Fibroblast of gingiva (primary cell): ENCODE data around the gene FA2H.
"Not testable (repeated sequence)": the region's sequence is repeated elsewhere in the genome, so short reads cannot be mapped to it uniquely, and the experiment has no call there.

Experiments
- DNase-seq: peaks from one replicate; pipeline ENCODE4 v3.0.0-alpha.2; 2011; ENCODE audit warnings: low read depth

Gene FA2H

DNA sequence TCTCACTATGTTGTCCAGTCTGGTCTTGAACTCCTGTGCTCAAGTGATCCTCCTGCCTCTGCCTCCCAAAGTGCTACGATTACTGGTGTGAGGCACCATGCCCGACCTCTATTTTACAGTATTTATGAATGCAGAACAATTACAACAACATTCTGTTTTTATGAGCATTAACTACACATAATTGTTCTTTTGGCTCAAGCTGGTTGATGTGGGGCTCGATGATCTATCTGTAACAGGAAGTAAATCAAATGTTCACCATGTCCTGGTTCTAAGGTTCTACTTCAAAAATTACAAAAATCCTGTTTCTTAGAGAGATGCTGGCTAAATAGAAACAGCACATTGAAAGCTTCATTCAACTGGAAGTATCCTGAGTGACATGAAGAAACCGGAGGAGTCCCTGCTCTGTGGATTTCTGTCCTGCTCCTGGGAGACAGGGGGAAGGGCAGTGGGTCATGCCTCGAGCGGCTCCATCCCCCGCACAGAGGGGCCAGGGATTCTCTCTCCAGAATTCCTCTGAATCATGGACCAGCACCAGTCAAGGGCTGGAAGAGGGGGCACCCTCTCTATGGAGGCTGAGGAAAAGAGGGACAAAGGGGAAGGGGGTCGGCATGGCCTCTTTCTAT is 31.5 kb downstream of the FA2H start:
- no peak for DNase-seq

- DNase-seq: no peak
Measured at GRCh38 chr16:74742051-74742481, 32.6 kb downstream of the FA2H start.

DNA sequence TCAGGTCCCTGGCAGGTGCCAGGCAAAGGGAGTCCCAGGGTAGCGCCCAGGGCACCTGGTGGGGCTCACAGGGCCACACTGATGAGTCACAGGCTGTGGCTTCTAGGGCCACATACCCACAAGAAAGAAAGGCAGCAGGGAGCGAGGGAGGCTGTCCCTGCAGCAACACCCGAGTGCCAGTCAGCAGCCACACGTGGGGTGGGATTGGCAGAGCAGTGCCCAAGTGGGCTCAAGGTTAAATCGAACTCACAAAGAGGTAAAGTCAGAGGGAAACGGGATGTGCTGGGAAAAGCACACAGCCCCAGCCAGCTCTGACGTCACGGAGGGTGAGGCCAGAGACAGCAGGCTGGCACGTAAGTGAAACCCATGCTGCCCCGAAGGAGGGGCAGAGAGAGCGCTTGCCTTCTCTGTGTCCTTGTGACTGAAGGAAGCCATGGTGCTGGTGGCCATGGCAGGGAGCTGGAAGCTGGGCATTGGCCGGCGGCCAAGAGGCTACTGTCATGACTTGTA is 33.8 kb downstream of the FA2H start:
- DNase-seq: peak; percentile 40

DNA sequence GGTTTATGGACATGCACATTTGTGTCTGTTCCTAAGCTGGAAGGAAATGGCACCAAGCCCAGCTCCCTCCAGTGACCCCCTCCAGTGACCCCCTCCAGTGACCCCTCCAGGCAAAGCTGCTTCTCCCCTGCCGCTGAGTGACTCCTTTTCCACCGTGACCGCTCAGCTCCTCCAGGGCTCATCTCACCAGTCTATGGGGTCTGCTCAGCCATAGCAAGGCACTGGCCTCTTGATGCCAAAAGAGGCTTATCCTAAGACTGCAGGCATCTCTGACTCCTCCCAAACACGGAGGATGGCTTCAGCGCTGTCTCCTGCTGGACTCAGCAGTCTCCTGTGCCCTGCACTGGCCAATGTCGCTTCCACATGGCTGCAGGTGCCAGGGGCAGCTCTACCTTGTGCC is 35.3 kb downstream of the FA2H start:
- DNase-seq: no peak

- no peak for DNase-seq
Measured at GRCh38 chr16:74738816-74739215, 35.8 kb downstream of the FA2H start.

GRCh38 chr16:74738113-74738541 is 36.5 kb downstream of the FA2H start:
- DNase-seq: no peak

DNA sequence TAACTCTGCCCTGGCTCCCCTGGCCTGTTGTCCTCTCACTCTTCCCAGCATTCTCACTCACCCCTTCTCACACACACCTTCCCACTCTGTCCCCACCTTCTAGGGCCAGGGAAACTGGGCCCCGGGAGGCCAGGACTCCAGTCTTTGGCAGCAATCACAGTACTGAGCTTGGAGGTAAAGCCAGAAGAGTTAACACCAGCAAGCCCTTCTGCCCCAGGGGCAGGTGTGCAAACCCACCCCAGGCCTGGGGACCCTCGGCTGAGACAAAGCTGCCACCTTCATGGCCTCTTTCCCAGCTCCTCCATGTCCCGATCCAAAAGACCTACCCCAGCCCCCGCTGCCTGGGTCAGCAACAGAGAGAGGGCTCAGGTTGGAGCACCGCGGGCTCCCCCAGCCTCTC is 37.1 kb downstream of the FA2H start:
- no peak for DNase-seq

DNA sequence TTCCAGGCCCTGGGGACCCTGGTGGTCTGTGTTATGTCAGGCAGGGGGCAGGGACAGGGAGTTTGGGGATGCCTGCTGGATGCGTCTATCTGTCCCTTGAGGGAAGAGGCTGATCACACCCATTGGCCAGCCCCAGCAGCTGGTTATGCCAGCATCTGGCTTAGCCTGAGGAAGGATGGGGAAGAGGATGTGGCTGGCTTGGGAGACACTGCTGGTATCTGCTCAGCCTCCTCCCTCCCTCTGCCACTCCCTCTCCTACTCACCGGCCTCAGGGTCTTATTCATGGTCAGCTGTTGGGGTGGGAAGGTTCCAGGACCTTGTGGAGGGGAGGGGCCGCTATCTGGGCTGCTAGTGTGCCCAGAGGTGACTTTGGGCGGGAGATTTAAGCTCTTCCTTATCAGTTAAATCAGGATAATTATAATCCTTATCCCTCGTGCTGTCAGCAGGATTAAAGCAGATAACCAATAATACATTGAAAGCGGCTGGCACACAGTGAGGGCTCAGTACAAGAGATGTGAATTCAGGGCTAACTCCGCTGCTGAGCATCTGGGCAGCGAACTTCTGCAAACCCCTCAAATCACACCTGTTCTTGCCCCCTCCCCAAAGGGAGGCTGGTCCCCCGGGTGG is 38.0 kb downstream of the FA2H start:
- DNase-seq: no peak

DNA sequence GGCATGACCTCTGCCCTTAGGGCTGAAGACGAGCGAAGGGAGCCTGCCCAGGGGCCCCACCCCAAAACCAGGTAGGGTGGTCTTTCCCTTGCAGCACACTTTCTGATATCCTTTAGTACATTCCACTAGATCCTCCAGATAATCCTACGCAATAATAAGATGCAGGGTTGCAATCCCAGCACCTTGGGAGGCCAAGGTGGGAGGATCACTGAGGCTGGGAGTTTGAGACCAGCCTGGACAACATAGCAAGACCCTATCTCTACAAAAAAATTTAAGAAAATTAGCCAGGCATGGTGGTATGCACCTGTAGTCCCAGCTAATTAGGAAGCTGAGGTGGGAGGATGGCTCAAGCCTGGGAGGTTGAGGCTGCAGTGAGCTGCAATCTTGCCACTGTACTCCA is 39.1 kb downstream of the FA2H start:
- no peak for DNase-seq

DNA sequence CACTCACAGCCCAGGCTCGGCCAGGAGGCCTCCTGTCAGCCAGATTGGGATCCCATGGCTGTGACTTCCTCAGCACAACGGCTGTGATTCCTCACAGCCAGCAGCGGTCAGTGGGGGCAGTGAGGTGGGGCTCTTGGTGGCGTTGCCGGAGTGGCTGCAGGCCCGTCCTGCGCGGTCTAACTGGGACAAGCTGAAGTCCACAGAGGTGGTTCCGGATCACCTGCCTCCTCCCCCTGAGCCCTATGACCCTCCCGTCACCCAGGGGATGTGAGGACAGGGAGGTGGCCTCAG is 39.5 kb downstream of the FA2H start:
- DNase-seq: no peak

- no peak for DNase-seq
Measured at GRCh38 chr16:74734361-74735161, 40.1 kb downstream of the FA2H start.

- no peak for DNase-seq
Measured at GRCh38 chr16:74732707-74733350, 41.8 kb downstream of the FA2H start.

GRCh38 chr16:74731853-74732477 is 42.7 kb downstream of the FA2H start:
- no peak for DNase-seq

GRCh38 chr16:74729783-74730683 is 44.6 kb downstream of the FA2H start:
- no peak for DNase-seq

- no peak for DNase-seq
Measured at GRCh38 chr16:74727903-74728302, 46.7 kb downstream of the FA2H start.

GRCh38 chr16:74726716-74727115 is 47.9 kb downstream of the FA2H start:
- no peak for DNase-seq

- no peak for DNase-seq
Measured at GRCh38 chr16:74725651-74726455, 48.8 kb downstream of the FA2H start.

- DNase-seq: peak; percentile 36
Measured at GRCh38 chr16:74724820-74725549, 49.6 kb downstream of the FA2H start.

DNA sequence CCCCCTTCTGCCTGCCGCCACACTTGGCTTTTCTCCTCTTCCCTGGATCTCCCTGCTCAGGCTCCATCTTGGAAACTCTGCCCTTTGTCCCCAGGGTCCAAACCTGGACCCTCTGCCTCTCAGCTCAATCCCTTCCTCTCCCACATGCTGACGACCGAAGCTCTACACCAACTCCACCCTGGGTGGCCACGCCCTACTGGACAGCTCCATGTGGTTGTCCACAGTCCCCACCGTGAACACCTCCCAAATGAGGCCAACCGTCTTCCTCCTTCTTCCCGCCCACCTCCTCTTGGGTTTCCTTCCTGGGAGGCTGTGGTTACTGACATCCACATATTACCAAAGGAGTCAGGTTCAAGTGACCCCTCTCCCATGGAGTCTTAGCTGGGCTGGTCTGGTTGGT is 51.4 kb downstream of the FA2H start:
- DNase-seq: no peak

DNA sequence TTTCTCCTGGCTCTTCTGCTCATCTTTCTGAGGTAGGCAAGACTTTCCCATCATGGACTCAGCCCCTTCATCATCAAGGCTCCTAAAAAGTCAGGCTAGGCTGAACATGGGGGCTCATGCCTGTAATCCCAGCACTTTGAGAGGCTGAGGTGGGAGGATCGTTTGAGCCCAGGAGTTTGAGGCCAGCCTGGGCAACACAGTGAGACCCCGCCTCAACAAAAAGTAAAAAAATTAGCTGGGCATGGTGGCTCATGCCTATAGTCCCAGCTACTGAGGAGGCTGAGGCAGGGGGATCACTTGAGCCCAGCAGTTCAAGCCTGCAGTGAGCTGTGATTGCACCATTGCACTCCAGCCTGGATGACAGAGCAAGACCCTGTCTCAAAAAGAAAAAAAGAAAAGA is 52.5 kb downstream of the FA2H start:
- not testable (repeated sequence) for DNase-seq
